CD4-positive, alpha-beta T cell treated with Interleukin-2 at 100 ng/mL for 4 hours (primary cell): ENCODE measurements around the gene SHFL.

Experiments
- DNase-seq: peaks from one replicate; pipeline ENCODE4 v3.0.0-alpha.2; 2020; ENCODE audit warnings: low spot score

SHFL gene

DNA sequence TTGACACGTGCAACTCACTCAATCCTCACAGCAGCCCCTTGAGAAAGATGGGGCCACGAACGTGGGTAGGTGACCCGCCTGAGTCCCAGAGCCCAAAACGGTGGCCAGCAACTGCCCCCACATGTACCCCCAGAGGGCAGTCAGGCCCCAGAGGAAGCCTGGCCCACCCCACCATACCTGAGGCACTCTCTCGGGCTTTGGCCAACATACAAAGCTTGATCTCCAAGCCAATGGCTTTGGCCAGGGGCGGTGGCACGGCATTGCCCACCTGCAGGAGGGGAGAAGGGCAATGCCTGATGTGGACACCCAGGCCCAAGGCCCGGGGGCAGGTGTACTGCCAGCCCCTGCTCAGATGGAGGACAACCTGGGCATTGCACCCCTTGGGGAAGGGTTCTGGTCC lies 47.9 kb downstream of the SHFL start:
- no peak for DNase-seq

DNA sequence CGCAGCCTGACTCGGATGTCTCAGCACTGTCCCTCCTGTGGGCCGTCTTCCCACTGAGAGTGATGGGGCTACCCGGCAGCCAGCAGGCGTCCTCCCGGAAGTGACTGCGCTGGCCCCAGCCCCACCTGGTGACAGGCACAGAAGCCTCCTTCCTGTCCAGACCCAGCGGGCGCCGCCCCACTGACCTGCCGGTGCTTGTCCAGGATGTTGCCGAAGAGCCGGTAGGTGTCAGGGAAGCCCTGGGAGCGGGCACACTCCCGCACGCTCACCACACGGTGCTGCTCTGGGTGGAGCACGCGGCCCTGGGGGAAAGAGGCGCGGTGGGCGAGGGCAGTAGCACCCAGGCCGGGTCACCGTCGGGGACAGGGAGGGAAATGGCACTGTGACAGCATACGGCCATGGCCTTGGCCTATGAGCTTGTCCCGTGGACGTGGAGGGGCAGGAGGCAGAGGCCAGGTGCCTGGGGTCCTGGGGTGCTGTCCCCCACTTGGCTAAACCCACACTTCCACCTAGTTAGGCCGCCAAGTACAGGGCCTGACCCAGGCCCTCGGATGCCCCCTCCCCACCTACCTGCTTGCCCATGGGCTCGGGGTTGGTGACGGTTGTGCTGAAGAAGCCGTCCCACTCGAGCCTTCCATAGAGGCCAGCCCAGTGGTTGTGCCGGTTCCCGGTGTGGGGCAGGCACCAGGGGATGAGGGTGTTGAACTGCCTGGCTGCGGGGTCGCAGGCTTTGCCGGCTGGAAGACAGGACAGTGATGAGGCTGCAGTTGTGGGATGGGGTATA lies 49.6 kb downstream of the SHFL start:
- no peak for DNase-seq

DNA sequence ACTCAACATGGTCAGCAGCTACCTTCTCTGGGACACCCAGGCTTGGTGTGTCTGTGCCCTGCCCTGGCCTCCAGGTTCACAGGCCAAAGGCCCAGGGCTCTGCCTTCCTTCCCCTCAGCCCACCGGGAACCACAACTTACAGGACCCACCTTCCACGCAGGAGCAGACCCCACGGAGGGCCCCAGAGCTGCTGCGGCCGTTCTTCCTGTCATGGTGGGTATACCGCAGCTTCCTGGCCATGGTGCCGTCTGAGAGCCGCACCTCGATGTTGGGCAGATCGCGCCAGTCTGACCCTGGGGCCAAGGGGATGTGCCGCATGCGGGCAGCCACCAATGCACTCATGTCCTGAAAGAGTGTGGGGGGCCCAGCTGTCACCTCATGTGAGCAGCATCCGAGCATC lies 50.8 kb downstream of the SHFL start:
- DNase-seq, result no peak

DNA sequence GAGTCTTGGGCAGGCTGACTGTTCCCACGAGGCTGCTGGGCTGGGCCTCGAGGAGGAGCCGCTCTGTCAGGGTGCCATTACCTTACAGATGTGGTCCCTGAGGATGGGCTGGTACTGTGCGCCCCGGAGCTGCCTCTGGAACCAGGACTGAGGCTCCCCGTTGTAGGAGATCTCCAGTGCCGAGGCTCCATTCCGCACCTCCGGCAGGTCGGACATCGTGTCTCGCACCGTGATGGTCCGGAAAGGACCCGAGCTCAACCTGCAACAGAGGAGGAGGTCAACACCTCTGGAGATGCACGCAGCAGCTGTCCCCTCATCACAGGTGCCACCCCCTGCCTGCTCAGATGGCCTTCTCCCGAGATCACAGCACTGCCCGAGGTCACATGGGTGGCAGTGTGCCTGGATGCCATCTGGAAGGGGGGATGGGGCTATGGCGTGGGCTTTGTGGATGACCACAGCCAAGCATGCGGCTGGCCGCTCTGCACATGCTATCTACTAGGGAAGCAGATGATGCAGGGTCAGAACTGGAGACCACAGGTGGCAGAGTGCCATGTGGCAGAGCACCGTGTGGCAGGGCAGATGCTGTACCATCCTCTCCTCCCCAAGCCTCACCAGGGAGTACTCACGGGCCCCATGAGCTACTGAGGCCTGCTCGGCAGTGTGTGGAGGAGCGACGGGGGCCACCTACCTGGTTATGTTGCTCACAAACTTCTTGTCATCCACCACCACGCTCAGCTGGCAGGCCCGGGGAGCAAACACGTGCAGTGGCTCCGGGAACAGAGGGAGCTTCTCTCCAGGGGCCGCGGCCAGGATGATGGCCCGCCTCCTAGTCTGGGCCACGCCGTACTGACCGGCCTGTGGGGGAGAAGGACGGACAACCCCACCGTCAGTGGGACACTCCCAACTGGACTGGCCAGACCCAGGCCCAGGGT lies 51.9 kb downstream of the SHFL start:
- no peak for DNase-seq

DNA sequence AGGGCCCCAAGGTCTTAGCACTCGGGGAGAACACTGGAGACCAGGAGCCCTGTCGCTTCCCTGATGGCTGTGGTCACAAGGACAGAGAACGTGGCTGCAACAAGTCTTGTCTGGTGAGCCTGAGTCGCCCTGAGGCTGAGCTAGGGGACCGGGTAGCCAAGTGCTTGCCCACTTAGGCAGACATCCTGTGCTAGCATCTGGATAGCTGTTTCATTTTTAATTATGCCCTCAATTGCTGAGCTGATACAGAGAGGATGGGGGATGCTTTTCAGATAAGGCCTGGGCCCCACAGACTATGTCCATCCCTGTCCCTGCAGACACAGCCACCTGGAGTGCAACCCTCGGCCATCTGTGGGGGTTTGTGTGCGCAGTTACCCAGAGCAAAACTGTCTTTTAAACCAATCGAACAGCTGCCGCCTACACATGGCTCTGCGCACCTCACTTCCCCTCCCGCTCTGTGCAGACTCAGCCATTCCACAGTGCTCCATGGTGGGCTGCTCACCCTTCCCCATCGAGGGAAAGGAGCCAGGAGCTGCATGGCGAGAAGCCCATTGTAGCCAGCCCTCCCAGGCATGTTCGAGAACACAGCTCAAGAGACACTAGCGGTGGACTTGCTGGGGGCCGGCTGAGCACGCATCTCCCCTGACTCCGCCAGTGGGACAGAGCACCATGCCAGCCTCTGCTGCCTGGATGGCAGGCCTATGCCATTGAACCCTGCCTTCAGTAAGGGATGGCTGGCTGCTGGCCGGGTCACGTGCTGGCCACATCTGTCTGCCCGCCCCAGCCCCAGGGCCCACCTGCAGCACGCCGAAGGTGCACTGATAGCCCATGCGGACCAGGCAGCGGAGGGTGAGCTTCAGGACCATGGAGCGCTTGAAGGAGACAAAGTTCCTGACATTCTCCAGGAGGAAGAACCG lies 53.0 kb downstream of the SHFL start:
- DNase-seq, result no peak

DNA sequence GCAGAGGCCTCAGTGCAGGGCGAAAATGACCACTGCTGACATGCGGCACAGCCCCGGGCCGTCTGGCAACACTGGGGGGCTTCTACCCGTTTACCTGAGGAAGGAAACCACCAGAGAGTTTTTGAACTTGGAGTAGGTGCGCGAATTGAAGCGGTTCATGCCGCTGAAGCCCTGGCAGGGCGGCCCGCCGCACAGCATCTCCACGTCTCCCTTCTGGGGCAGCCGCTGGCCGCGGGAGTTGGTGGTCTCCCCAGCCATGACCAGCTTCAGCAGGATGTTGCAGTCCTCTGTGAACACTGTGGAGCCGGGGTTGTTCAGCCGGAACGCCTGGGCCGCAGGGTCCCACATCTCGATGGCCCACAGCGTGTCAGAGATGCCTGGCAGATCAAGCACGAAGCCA lies 53.8 kb downstream of the SHFL start:
- no peak for DNase-seq

DNA sequence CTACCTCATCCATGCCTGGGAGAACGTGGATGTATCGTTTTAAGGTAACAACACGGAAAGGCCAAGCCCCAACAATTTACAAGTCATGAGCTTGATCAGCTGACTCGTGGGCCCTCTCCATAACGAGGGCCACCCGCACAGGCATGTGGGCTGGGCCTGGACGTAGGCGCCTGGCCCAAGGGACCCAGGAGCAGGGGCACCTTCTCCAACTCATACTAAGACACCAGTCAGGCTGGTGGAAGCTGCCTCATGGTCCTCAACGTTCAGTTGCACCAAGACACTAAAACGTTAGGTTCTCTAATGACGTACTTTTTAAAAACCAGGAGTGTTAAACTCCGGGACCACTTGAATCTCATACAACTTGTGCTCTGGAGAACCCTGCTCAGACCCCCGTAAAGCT lies 55.4 kb downstream of the SHFL start:
- no peak for DNase-seq

DNA sequence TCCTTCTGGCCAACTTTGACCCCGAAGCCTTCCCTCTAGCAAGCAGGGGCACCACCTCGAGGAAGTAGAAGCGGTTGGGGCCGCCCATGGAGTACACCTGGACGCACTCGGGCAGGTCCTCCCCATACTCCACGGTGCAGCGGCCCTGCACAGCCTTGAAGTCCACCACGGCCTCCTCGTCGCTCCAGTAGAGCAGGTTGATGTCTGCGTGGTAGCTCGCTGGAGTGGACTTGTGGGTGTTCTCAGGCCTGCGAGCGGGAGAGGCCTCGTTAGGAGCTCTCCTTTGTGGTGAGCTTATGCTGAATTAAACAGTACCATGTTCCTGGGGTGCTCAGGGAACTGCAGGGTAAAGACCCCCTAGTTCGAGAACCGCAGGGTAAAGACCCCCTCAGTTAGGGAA lies 55.9 kb downstream of the SHFL start:
- DNase-seq, result no peak
